Measurements from ENCODE around the gene DAND5. TPM values are rescaled to one million over a fixed set of nuclear protein-coding genes. Genes with fewer than 3 reads are reported as not detected.

DAND5 gene
- polyA plus RNA-seq, 2 of the 4 experiments (the other 2 are of a cell fraction) = 0.12 to 0.21 TPM

- no peak for ATAC-seq
- no peak overlapping the region for H3K4me3 ChIP-seq
- no peak overlapping the region for H3K27ac ChIP-seq
- FAIRE-seq = no peak
- H3K4me1 ChIP-seq = no peaks in the 10 kb centered on the region
- TF ChIP-seq RCOR1 (IDR thresholded peaks at IDR 0.05; ENCODE audit: low read depth, low read length) (no peak), KDM1A (IDR thresholded peaks at IDR 0.05; ENCODE audit: low read depth) (no peak), MAFK (IDR thresholded peaks at IDR 0.05; ENCODE audit: partially characterized antibody) (no peak), REST (IDR thresholded peaks at IDR 0.05) (no peak), FOSL2 (IDR thresholded peaks at IDR 0.05) (no peak), FOSL2 (CRISPR knock-in tag; IDR thresholded peaks at IDR 0.05) (no peak), EHMT2 (IDR thresholded peaks at IDR 0.05; ENCODE audit: low read depth) (no peak), NPAS2 (CRISPR knock-in tag; IDR thresholded peaks at IDR 0.05; ENCODE audit: borderline replicate concordance) (no peak), EP300 (IDR thresholded peaks at IDR 0.05) (no peak), ATOH8 (CRISPR knock-in tag; IDR thresholded peaks at IDR 0.05; ENCODE audit: low read depth) (no peak), PBX3 (IDR thresholded peaks at IDR 0.05) (no peak), JUN (IDR thresholded peaks at IDR 0.05) (no peak)
- no peaks in the 10 kb centered on the region for H3K9me3 ChIP-seq
- WGBS (ENCODE audit: missing lambda C conversion rate) = 92% methylated on average over 10 of the region's 28 CpGs
- H3K4me2 ChIP-seq = no peak overlapping the region
- POLR2A ChIA-PET = no interaction called here
- no peak for DNase-seq (ENCODE audit: low read depth in 1 of 2, low spot score in 1 of 2)
- CTCF ChIA-PET = interaction anchor here (0.6 to 2.7 kb wide), 9 partner anchors 7 to 88 kb away, joined by 3 to 13 read pairs (median 6); no protein-coding TSS in a partner anchor
Measured at GRCh38 chr19:13006431-13007281, 37.3 kb downstream of the DAND5 start.

- H3K4me1 ChIP-seq = no peaks in the 10 kb centered on the region
- WGBS (ENCODE audit: missing lambda C conversion rate) = 76% methylated on average over 9 of the region's 17 CpGs
- no peak for DNase-seq (ENCODE audit: low read depth in 1 of 2, low spot score in 1 of 2)
- CTCF ChIA-PET = interaction anchor here (1.6 to 2.7 kb wide), 4 partner anchors 25 to 87 kb away, joined by 5 to 13 read pairs (median 8); no protein-coding TSS in a partner anchor
- no peak for ATAC-seq
- no peaks in the 10 kb centered on the region for H3K9me3 ChIP-seq
- POLR2A ChIA-PET = no interaction called here
- no peak overlapping the region for H3K27ac ChIP-seq
- FAIRE-seq = no peak
- TF ChIP-seq HES2 (IDR thresholded peaks at IDR 0.05) (no peak), RCOR1 (IDR thresholded peaks at IDR 0.05; ENCODE audit: low read depth, low read length) (no peak), NFE2L2 (conservative IDR thresholded peaks at IDR 0.05; ENCODE audit: low read length) (no peak), ZSCAN20 (CRISPR knock-in tag; IDR thresholded peaks at IDR 0.05) (no peak), CTCF (IDR thresholded peaks at IDR 0.05) (no peak), CBX8 (IDR thresholded peaks at IDR 0.05) (no peak), ESRRA (IDR thresholded peaks at IDR 0.05; ENCODE audit: borderline replicate concordance, low read length) (no peak), BCL3 (IDR thresholded peaks at IDR 0.05) (no peak), JUNB (IDR thresholded peaks at IDR 0.05) (no peak), JUN (IDR thresholded peaks at IDR 0.05) (no peak), CHD4 (IDR thresholded peaks at IDR 0.05; ENCODE audit: borderline replicate concordance) (no peak), HOXB5 (CRISPR knock-in tag; IDR thresholded peaks at IDR 0.05) (no peak)
- no peak overlapping the region for H3K4me3 ChIP-seq
- no peak overlapping the region for H3K4me2 ChIP-seq
Measured at GRCh38 chr19:13007292-13008045, 38.1 kb downstream of the DAND5 start.

Data from A549 (cell line).